IPS DF 6.9 (cell line): ENCODE data around the gene ARHGEF10L.

Experiments
- DNase-seq: peaks from one replicate; pipeline ENCODE4 v3.0.0-alpha.2; 2013; ENCODE audit warnings: low read depth, low spot score
- H3K27ac ChIP-seq: one replicate; pipeline ENCODE4 v1.5.1; 2013; ENCODE audit warnings: low read length, control low read depth
- H3K27me3 ChIP-seq: 2 replicates; pipeline ENCODE4 v1.6.1; 2013; ENCODE audit warnings: mild to moderate bottlenecking, low read length; ENCODE audit not compliant: control insufficient read depth, insufficient read depth
- H3K36me3 ChIP-seq: 2 replicates; pipeline ENCODE4 v1.6.1; 2013; ENCODE audit warnings: low read length; ENCODE audit not compliant: control insufficient read depth, insufficient read depth
- H3K4me1 ChIP-seq: 2 replicates; pipeline ENCODE4 v1.6.1; 2013; ENCODE audit warnings: low read length; ENCODE audit not compliant: control insufficient read depth, insufficient read depth
- H3K4me3 ChIP-seq: 2 replicates; pipeline ENCODE4 v1.5.1; 2013; ENCODE audit warnings: mild to moderate bottlenecking, low read length
- H3K9me3 ChIP-seq: 2 replicates; pipeline ENCODE4 v1.6.1; 2013; ENCODE audit warnings: low read length, inconsistent platforms; ENCODE audit not compliant: control insufficient read depth, insufficient read depth
- WGBS: extraction: QIAGEN DNeasy Blood & Tissue Kit; methylation state at CpG from one replicate; pipeline ENCODE4 v1.1.7; 2013; ENCODE audit warnings: mixed read lengths, missing lambda C conversion rate; ENCODE audit not compliant: insufficient read length, insufficient coverage; 5-methylcytosine and 5-hydroxymethylcytosine counted together

Gene ARHGEF10L

GRCh38 chr1:17507915-17508314 is 31.6 kb upstream of the ARHGEF10L start:
- H3K27ac ChIP-seq, result no peak overlapping the region
- no peaks in the 10 kb centered on the region for H3K27me3 ChIP-seq
- no CpG with 5 or more reads among the region's 6 CpGs for WGBS
- H3K9me3 ChIP-seq, result no peaks in the 10 kb centered on the region
- no peak for DNase-seq
- H3K36me3 ChIP-seq, result no peaks in the 10 kb centered on the region
- no peaks in the 10 kb centered on the region for H3K4me1 ChIP-seq
- H3K4me3 ChIP-seq, result no peak overlapping the region

DNA sequence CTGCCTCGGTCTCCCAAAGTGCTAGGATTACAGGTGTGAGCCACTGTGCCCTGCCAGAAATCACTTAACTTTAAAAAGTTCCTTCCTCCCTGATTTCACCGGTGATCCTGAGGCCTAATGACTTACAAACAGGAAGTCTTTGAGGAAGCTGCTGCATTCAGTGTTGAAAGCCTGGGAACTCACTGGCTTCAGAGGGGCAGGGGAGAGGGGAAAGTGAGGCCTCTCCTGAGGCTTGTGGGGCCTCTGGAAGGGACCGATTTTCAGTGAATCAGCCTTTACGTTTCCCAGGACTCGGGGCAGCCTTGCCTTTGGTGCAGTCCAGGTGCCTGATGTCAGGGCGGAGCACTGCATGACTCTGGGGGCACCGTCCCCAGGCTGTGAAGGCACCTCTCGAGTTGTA is 30.1 kb upstream of the ARHGEF10L start:
- Histone ChIP-seq H3K4me1 (no peaks in the 10 kb centered on the region), H3K27ac (no peak overlapping the region), H3K36me3 (no peaks in the 10 kb centered on the region), H3K9me3 (no peaks in the 10 kb centered on the region), H3K4me3 (no peak overlapping the region), H3K27me3 (no peaks in the 10 kb centered on the region)
- no CpG with 5 or more reads among the region's 8 CpGs for WGBS
- DNase-seq, result no peak

- no CpG with 5 or more reads among the region's 3 CpGs for WGBS
- Histone ChIP-seq H3K4me1 (no peaks in the 10 kb centered on the region), H3K27ac (no peak overlapping the region), H3K4me3 (no peak overlapping the region), H3K36me3 (no peaks in the 10 kb centered on the region), H3K9me3 (no peaks in the 10 kb centered on the region), H3K27me3 (no peaks in the 10 kb centered on the region)
- DNase-seq, result no peak
These were observed 29.4 kb upstream of the ARHGEF10L start for GRCh38 chr1:17510138-17510537.

DNA sequence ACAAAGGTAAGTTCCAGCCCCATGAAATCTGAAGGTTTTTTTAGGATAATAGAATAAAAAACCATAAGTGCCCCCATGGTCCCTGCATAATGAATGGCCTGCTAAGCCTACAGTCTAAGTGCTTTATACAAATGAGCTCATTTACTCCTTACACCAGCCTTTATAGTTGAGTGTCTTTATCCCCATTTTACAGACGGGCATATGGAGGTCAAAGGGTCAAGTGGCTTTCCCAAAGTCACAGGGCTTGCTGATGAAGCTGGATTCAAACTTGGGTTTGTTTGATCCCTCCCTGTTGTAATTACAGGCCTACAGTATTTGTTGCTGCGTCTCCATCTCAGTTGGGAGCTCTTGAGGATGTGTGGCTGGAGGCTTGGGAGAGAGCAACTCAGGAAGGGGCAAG is 28.3 kb upstream of the ARHGEF10L start:
- Histone ChIP-seq H3K27ac (no peak overlapping the region), H3K27me3 (no peaks in the 10 kb centered on the region), H3K9me3 (no peaks in the 10 kb centered on the region), H3K36me3 (no peaks in the 10 kb centered on the region), H3K4me3 (no peak overlapping the region), H3K4me1 (no peaks in the 10 kb centered on the region)
- WGBS, result no CpG with 5 or more reads among the region's 2 CpGs
- no peak for DNase-seq

- WGBS, result no CpG with 5 or more reads among the region's 4 CpGs
These were observed 26.4 kb upstream of the ARHGEF10L start for GRCh38 chr1:17513131-17513530.

DNA sequence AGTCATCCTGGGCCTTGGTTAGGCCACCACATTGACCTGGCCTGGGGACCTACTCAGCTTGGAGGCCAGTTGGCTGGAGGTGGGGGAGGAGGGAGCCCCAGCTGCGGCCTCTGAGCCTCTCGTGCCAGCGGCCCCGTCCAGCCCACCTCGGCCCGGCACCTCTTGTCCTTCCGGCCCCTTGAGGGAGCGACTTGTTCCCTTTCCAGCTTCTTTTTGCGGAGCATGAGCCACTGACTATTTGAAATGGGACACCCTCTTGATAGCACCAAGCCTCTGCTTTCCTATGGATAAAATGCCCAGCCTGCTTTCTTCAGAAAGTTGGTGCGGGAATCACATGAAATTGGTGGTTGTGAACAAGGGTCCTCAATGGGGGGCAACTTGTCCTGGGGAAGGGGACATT is 24.7 kb upstream of the ARHGEF10L start:
- no peak for DNase-seq
- WGBS, result no CpG with 5 or more reads among the region's 10 CpGs
- Histone ChIP-seq H3K27me3 (no peaks in the 10 kb centered on the region), H3K36me3 (no peaks in the 10 kb centered on the region), H3K27ac (no peak overlapping the region), H3K4me3 (no peak overlapping the region), H3K4me1 (peaks cover 3% of the 10 kb centered on the region), H3K9me3 (no peaks in the 10 kb centered on the region)

More at GRCh38 chr1:17513131-17513530, 26.4 kb upstream of the ARHGEF10L start:
- no peaks in the 10 kb centered on the region for H3K36me3 ChIP-seq
- no peak overlapping the region for H3K27ac ChIP-seq
- peaks cover 3% of the 10 kb centered on the region for H3K4me1 ChIP-seq
- DNase-seq, result no peak
- H3K9me3 ChIP-seq, result no peaks in the 10 kb centered on the region
- no peaks in the 10 kb centered on the region for H3K27me3 ChIP-seq
- H3K4me3 ChIP-seq, result no peak overlapping the region

- no peak overlapping the region for H3K27ac ChIP-seq
- H3K36me3 ChIP-seq, result no peaks in the 10 kb centered on the region
- no peak for DNase-seq
- H3K9me3 ChIP-seq, result no peaks in the 10 kb centered on the region
- no CpG with 5 or more reads among the region's 5 CpGs for WGBS
- H3K27me3 ChIP-seq, result no peaks in the 10 kb centered on the region
- peaks cover 8% of the 10 kb centered on the region for H3K4me1 ChIP-seq
- H3K4me3 ChIP-seq, result no peak overlapping the region
These were observed 23.6 kb upstream of the ARHGEF10L start for GRCh38 chr1:17515902-17516301.

DNA sequence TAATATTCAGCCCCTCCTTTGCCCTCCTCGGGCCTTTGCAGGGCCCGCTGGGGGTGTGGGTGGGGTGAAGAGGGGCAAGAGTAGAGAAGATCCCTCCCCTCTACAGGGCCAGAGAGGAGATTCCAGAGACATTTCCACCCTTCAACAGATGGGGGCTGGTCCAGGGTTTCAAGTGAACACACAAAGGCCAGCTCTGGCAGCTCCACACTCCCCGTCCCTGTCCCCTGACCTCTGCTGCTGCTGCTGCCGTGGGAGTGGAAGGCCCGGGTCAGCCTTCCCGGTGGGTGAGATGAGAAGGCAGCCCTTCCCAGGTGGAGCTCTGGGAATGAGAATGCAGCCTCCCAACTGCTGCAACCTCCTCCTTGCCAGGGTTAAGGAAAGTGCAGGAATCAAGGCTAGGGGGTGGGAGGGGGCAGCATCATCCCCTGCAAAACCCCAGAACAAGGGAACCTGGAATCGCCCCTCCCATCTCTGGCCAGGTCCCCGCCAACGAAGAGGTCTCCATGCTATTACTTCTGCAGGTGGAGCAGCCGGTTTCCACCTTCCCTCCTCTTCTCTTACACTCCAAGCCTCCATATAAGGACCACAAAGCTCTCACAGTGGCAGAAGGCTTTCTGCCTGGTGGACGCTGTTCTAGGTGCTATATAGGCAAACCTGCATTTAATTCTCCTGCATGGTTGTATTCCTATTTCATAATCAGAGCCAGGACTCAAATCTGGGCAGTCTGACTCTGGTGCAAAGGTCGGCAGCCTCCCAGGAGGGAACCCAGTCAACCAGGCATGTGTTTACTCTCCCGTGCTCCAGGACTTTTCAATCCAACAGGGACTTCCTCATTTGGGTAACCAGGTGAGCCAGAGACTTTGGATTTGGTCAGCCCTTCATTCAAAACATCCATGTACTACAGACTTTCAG is 22.9 kb upstream of the ARHGEF10L start:
- WGBS, result no CpG with 5 or more reads among the region's 13 CpGs
- no peaks in the 10 kb centered on the region for H3K27me3 ChIP-seq
- no peak overlapping the region for H3K27ac ChIP-seq
- no peak for DNase-seq
- peaks cover 8% of the 10 kb centered on the region for H3K4me1 ChIP-seq
- no peak overlapping the region for H3K4me3 ChIP-seq
- no peaks in the 10 kb centered on the region for H3K9me3 ChIP-seq
- H3K36me3 ChIP-seq, result no peaks in the 10 kb centered on the region

DNA sequence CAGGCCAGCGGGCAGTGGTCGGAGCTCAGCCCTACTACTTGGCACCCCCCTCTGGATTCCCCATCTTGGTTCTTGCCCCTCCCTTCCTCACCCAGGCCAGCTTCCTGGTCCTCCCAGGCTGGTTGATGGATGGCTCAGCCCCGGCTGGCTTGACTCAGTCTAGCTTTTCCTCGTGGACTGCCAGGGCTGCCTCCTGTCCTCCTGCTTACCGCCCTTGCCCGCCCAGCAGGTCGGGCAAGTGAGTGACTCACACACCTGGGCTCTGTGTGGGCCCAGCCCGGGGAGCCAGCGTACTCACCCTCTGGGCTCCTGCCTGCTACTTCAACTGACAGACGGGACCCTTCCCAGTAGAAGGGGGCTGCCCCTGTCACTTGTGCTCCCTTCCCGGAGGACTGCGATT is 19.5 kb upstream of the ARHGEF10L start:
- Histone ChIP-seq H3K9me3 (no peaks in the 10 kb centered on the region), H3K4me1 (peaks cover 14% of the 10 kb centered on the region), H3K27me3 (no peaks in the 10 kb centered on the region), H3K36me3 (no peaks in the 10 kb centered on the region), H3K27ac (no peak overlapping the region), H3K4me3 (no peak overlapping the region)
- DNase-seq, result no peak
- WGBS, result no CpG with 5 or more reads among the region's 12 CpGs

GRCh38 chr1:17520473-17521319 is 18.8 kb upstream of the ARHGEF10L start:
- Histone ChIP-seq H3K27me3 (no peaks in the 10 kb centered on the region), H3K4me3 (no peak overlapping the region), H3K9me3 (no peaks in the 10 kb centered on the region), H3K27ac (no peak overlapping the region), H3K36me3 (no peaks in the 10 kb centered on the region), H3K4me1 (peaks cover 14% of the 10 kb centered on the region)
- WGBS, result no CpG with 5 or more reads among the region's 13 CpGs
- no peak for DNase-seq
